BE2C (cell line): ENCODE measurements around the gene PREX1.
"Not testable (repeated sequence)": the region's sequence is repeated elsewhere in the genome, so short reads cannot be mapped to it uniquely, and the experiment has no call there.

Experiments used
- DNase-seq: peaks from one replicate; pipeline ENCODE4 v3.0.0-alpha.2; 2020
- H3K27me3 ChIP-seq: fragments of 250-450 bp; sonication (Bioruptor Pico); 2 replicates; pipeline ENCODE4 v1.5.1; 2020; ENCODE audit warnings: mild to moderate bottlenecking
- H3K36me3 ChIP-seq: fragments of 250-450 bp; sonication (Bioruptor Pico); 2 replicates; pipeline ENCODE4 v1.5.1; 2020; ENCODE audit warnings: mild to moderate bottlenecking
- H3K4me1 ChIP-seq: fragments of 250-450 bp; sonication (Bioruptor Pico); 2 replicates; pipeline ENCODE4 v1.5.1; 2020
- H3K4me3 ChIP-seq: 2 replicates; pipeline ENCODE4 v1.5.1; 2011; ENCODE audit warnings: low read depth, low read length
- H3K9me3 ChIP-seq: fragments of 250-450 bp; sonication (Bioruptor Pico); 2 replicates; pipeline ENCODE4 v1.5.1; 2020
- TF ChIP-seq, protein P1 (sequence below): IDR thresholded peaks from 2 replicates; pipeline ENCODE4 v1.5.1; 2012; ENCODE audit warnings: mild to moderate bottlenecking, low read depth, low read length

Gene PREX1

GRCh38 chr20:48844996-48845395 lies 17.2 kb upstream of the PREX1 start:
- Histone ChIP-seq H3K9me3 (no peaks in the 10 kb centered on the region), H3K4me3 (no peak overlapping the region), H3K4me1 (no peaks in the 10 kb centered on the region), H3K36me3 (no peaks in the 10 kb centered on the region), H3K27me3 (no peaks in the 10 kb centered on the region)
- TF ChIP-seq, protein P1, sequence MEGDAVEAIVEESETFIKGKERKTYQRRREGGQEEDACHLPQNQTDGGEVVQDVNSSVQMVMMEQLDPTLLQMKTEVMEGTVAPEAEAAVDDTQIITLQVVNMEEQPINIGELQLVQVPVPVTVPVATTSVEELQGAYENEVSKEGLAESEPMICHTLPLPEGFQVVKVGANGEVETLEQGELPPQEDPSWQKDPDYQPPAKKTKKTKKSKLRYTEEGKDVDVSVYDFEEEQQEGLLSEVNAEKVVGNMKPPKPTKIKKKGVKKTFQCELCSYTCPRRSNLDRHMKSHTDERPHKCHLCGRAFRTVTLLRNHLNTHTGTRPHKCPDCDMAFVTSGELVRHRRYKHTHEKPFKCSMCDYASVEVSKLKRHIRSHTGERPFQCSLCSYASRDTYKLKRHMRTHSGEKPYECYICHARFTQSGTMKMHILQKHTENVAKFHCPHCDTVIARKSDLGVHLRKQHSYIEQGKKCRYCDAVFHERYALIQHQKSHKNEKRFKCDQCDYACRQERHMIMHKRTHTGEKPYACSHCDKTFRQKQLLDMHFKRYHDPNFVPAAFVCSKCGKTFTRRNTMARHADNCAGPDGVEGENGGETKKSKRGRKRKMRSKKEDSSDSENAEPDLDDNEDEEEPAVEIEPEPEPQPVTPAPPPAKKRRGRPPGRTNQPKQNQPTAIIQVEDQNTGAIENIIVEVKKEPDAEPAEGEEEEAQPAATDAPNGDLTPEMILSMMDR, result no peak
- DNase-seq, result no peak

- not testable (repeated sequence) for H3K9me3 ChIP-seq, DNase-seq, H3K4me1 ChIP-seq, H3K27me3 ChIP-seq, H3K4me3 ChIP-seq, H3K36me3 ChIP-seq
Observed at GRCh38 chr20:48843896-48844295, 16.1 kb upstream of the PREX1 start.

GRCh38 chr20:48843057-48843806 lies 15.4 kb upstream of the PREX1 start:
- TF ChIP-seq, protein P1, result no peak
- Histone ChIP-seq H3K4me1 (no peaks in the 10 kb centered on the region), H3K36me3 (no peaks in the 10 kb centered on the region), H3K27me3 (no peaks in the 10 kb centered on the region), H3K9me3 (no peaks in the 10 kb centered on the region), H3K4me3 (no peak overlapping the region)
- DNase-seq, result no peak

DNA sequence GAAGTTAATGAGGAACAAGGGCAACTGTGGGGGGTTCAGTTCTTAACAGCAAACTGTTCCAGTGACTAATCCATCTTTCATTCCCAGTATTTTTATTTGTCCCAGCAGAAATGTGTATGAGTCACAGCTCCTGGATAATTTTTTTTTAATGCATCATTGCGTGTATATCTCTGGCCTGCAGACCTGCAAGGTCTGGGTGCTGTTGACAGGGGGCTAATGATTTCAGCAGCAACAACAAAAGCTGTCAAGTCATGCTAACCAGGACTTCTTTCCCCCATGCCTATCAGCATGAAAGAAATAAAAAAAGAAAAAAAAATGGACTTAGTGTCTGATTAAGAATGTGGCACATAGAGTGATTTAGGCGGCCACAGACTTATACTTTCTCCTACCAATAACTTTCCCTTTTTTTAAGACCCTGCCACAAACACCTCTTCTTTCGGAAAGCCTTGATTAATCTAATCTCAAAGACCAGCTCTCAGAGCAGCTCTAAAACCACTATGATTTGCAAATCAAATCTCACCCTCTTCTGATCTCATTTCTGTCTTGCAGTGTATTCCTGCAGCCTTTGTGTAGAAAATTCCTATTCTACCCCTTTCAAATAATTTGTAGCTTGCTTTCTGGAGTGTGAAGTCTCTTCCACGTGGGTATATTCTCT lies 14.2 kb upstream of the PREX1 start:
- Histone ChIP-seq H3K36me3 (no peaks in the 10 kb centered on the region), H3K27me3 (no peaks in the 10 kb centered on the region), H3K4me1 (no peaks in the 10 kb centered on the region), H3K4me3 (no peak overlapping the region), H3K9me3 (no peaks in the 10 kb centered on the region)
- TF ChIP-seq, protein P1, result no peak
- DNase-seq, result no peak

DNA sequence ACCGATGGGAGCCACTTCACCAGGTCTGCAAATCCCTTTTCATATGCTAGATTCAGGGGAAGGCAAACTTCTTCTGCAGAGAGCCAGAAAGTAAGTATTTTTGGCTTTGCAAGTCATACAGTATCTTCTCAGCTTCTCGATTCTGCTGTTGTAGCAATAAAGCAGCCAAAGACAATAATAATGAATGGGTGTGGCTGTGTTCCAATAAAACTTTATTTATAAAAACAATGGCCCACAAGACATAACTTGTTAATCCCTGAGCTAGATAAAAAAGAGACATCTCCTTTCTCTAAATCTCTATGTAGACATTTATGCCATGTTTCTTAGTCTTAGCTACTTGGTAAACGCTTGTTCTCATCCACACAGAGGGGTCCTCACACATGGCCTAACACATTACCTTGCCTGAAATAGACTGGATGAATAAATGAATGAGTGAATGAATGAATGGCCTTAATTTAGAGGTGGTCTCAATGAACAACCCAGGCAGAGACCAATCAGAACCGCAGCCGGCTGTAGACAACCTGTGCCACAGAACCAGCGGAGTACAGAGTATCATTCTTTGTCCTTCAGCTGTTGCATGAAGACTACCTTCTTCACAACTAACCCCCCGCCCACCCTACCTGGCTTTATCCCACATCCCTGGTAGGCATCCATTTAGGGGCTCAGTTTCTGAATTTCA lies 13.5 kb upstream of the PREX1 start:
- TF ChIP-seq, protein P1, result no peak
- no peak overlapping the region for H3K4me3 ChIP-seq
- no peak for DNase-seq
- no peaks in the 10 kb centered on the region for H3K4me1 ChIP-seq
- no peaks in the 10 kb centered on the region for H3K9me3 ChIP-seq
- no peaks in the 10 kb centered on the region for H3K27me3 ChIP-seq
- H3K36me3 ChIP-seq, result no peaks in the 10 kb centered on the region

- no peak overlapping the region for H3K4me3 ChIP-seq
- no peaks in the 10 kb centered on the region for H3K9me3 ChIP-seq
- TF ChIP-seq, protein P1, result no peak
- H3K36me3 ChIP-seq, result no peaks in the 10 kb centered on the region
- no peak for DNase-seq
- H3K27me3 ChIP-seq, result no peaks in the 10 kb centered on the region
- no peaks in the 10 kb centered on the region for H3K4me1 ChIP-seq
Observed at GRCh38 chr20:48839154-48839917, 11.5 kb upstream of the PREX1 start.
